Activated T-helper 17 cell treated with anti-CD3 and anti-CD28 coated beads, Interleukin-2, amount 50 U/mL, for 72 hours (primary cell): ENCODE measurements around the gene MROH2A. TPM values are rescaled to one million over a fixed set of nuclear protein-coding genes. Genes with fewer than 3 reads are reported as not detected.
A peak's percentile ranks its signal among the peaks of the same experiment; 100 is the strongest.
"Not testable (repeated sequence)": the region's sequence is repeated elsewhere in the genome, so short reads cannot be mapped to it uniquely, and the experiment has no call there.

Source experiments
- ATAC-seq: fragments of 150-1000 bp; cut with Tn5 transposase; replicated peaks from 2 replicates; pipeline ENCODE4 v1.10.0; 2021; ENCODE audit warnings: mild to moderate bottlenecking, moderate library complexity
- H3K27ac Mint-ChIP-seq: one replicate; pipeline ENCODE4 v1.8.0; 2022; ENCODE audit warnings: mixed read lengths
- H3K27me3 Mint-ChIP-seq: one replicate; pipeline ENCODE4 v1.8.0; 2022; ENCODE audit warnings: mixed read lengths
- H3K36me3 Mint-ChIP-seq: one replicate; pipeline ENCODE4 v1.8.0; 2022; ENCODE audit warnings: low read depth, mild to moderate bottlenecking, mixed read lengths
- H3K4me1 Mint-ChIP-seq: one replicate; pipeline ENCODE4 v1.8.0; 2022; ENCODE audit warnings: mixed read lengths
- H3K4me3 Mint-ChIP-seq: one replicate; pipeline ENCODE4 v1.8.0; 2022; ENCODE audit warnings: mild to moderate bottlenecking, mixed read lengths
- H3K9me3 Mint-ChIP-seq: one replicate; pipeline ENCODE4 v1.8.0; 2022; ENCODE audit warnings: mixed read lengths
- total RNA-seq, 2 donors: library from RNA; stranded (reverse); gene quantifications; one replicate each; pipeline ENCODE4 v1.2.3, GENCODE V29; 2022

The MROH2A gene
- total RNA-seq, 2 donors from 2014 or later, result not detected

DNA sequence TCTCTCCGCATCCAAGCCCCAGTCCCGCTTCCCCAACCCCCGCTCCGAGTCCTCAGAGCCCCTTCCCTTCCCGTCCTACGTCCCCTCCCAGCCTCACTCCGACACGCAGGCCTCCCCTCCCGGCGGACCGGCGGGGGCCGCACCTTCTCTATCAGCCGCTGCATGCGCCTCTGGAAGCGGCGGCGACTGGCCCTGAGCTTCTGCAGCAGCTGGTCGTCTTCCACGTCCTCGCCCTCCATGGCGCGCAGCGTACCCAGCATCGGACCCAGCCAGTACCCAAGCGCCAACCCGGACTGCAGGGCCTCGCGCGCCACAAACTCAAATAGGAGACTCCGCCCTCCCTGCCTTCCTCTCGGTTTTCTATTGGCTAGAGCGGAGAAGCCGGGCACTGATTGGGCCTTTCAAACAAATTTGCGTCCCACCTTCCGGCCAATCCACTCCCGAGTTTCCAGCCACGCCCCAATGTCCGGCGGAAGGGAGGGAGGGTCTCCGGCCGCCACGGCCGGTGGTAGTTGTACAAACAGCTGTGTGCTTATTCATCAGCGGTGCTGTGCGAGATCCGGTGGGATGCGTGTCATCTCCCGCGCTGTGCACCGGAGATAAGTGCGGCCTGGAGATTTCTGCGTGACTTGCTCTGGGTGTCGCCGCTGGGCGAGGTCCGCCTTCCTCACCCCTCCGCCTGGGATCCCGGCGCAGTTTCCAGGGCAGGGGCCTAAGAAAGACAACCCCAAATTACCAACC lies 76.3 kb downstream of the MROH2A start, which contains the start of gene HJURP:
Gene HJURP, minus strand, starts transcription at position 295 of the 741 bp plus-strand sequence. Its CDS starts 35 bp downstream, at position 260.
- Mint-ChIP-seq H3K27me3 (peaks cover 8% of the 10 kb centered on the region), H3K4me3 (peak within 1 kb of the TSS; percentile 94), H3K27ac (peak within 1 kb of the TSS; percentile 96), H3K9me3 (no peaks in the 10 kb centered on the region), H3K4me1 (peaks cover 22% of the 10 kb centered on the region), H3K36me3 (peaks cover 52% of the 10 kb centered on the region)
- ATAC-seq, result peak; percentile 95

DNA sequence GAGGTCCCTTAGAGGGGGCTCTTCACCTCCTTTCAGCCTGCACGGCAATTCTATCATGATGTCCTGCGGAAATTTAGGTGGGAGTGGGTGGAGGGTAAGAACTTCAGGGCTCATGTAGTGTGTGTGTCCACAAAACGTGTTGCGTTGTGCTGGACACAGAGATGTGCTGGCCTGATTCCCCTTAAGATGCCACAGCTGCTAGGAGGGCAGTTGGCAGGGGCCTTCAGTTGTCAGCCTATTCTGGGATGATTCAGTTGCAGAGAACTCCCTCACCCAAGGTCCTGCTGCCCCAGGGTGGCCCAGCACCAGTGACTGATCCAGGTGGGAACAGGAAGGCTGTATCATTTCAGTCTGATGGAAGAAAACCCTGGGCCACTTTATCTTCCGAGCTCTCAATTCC lies 77.2 kb downstream of the MROH2A start:
- Mint-ChIP-seq H3K27ac (no peak overlapping the region), H3K36me3 (peaks cover 43% of the 10 kb centered on the region), H3K27me3 (peaks cover 8% of the 10 kb centered on the region), H3K4me3 (peak overlapping the region; percentile 94), H3K4me1 (peaks cover 22% of the 10 kb centered on the region), H3K9me3 (no peaks in the 10 kb centered on the region)
- no peak for ATAC-seq

DNA sequence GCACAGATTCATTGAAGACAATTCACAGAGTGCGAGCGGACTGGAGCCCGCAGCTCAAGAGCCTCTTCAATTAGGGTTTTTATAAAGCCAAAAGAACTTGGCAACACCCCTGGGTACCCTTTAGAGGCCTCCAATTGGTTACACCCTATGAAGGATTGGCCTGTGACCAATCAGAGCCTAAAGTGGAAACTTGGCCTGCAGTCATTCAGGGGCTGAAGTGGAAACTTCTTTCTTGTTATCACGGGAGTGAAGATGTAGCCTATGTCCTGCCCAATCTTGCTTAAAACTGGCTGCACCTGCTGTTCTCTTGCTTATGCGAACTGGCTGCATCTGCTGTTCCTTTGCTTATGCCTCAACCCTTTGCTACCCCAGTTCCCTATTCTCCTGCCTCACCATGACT lies 78.1 kb downstream of the MROH2A start:
- no peak overlapping the region for H3K27ac Mint-ChIP-seq
- H3K4me3 Mint-ChIP-seq, result peak overlapping the region; percentile 94
- peaks cover 8% of the 10 kb centered on the region for H3K27me3 Mint-ChIP-seq
- no peaks in the 10 kb centered on the region for H3K9me3 Mint-ChIP-seq
- peaks cover 22% of the 10 kb centered on the region for H3K4me1 Mint-ChIP-seq
- ATAC-seq, result no peak
- H3K36me3 Mint-ChIP-seq, result peaks cover 34% of the 10 kb centered on the region

DNA sequence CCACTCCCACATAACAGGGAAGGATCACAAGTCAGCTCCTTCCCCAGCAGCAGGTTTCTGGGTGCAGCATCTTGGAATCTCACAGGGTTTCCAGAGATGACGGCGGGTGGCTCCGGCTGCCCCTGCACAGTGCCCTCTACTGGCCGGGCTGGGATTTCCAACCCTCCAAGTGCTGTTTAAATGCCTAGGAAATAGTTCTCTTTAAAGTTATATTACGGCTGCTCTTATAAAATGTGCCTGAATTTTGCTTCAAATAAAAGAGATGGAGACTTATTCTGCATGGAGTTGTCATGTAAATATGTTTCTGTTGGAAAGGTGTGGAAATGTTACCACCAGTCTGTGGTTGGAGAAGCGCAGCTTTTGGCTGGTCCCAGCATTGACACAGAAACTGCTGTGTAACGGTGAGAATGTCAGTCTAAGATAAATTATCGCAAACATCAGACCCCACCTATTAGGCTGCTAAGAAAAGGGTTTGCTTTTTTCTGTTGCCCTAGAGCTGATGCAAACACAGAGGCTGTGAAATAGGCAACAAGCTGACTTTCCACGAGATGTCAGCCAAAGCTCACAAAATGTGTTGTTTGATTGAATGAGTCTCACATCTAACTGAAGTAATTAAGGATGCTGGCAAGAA lies 79.5 kb downstream of the MROH2A start:
- no peak for ATAC-seq
- Mint-ChIP-seq H3K36me3 (peaks cover 20% of the 10 kb centered on the region), H3K4me1 (peaks cover 18% of the 10 kb centered on the region), H3K9me3 (no peaks in the 10 kb centered on the region), H3K4me3 (no peak overlapping the region), H3K27ac (no peak overlapping the region), H3K27me3 (peaks cover 5% of the 10 kb centered on the region)

DNA sequence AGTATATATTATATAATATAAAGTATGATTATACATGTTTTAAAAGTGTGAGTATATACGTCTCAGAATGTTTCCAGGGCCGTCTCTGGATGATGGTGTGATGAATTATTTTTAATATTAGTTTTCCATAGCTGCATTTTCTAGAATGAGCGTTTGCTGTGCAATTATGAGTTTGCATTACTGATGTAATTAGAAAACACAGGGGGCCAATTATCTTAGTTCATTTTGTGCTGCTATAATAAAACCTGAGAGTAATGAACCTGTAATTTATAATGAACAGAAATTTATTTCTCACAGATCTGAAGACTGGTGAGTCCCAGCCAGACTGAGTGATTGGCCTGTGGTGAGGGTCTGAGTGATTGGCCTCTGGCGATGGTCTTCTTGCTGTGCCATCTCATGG lies 80.2 kb downstream of the MROH2A start:
- H3K4me3 Mint-ChIP-seq, result no peak overlapping the region
- peaks cover 4% of the 10 kb centered on the region for H3K27me3 Mint-ChIP-seq
- H3K4me1 Mint-ChIP-seq, result peaks cover 15% of the 10 kb centered on the region
- H3K27ac Mint-ChIP-seq, result no peak overlapping the region
- no peak for ATAC-seq
- H3K9me3 Mint-ChIP-seq, result no peaks in the 10 kb centered on the region
- peaks cover 13% of the 10 kb centered on the region for H3K36me3 Mint-ChIP-seq

DNA sequence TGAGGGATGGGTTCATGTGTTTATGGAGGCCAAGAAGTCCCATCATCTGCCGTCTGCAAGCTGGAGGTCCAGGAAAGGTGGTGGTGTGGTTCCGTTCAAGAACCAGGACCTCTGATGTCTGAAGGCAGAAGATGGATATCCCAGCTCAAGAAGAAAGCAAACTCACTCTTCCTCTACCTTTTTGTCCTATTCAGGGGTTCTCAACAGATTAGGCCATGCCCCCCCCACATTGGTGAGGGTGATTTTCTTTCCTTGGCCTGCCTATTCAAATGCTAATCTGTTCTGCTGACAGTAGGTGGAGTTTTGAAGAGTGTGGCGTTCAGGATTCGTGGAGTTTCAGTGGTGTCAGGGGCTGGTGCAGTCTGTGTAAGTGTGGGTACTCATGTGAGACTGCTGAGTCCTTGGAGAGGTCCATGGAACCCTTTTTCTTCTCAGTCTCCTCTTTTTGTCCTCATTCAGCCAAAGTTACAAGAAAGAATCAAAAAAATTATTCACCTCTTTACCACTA lies 84.2 kb downstream of the MROH2A start:
- H3K27me3 Mint-ChIP-seq, result no peaks in the 10 kb centered on the region
- H3K27ac Mint-ChIP-seq, result no peak overlapping the region
- H3K4me3 Mint-ChIP-seq, result no peak overlapping the region
- no peaks in the 10 kb centered on the region for H3K4me1 Mint-ChIP-seq
- H3K9me3 Mint-ChIP-seq, result no peaks in the 10 kb centered on the region
- ATAC-seq, result no peak
- peaks cover 5% of the 10 kb centered on the region for H3K36me3 Mint-ChIP-seq

DNA sequence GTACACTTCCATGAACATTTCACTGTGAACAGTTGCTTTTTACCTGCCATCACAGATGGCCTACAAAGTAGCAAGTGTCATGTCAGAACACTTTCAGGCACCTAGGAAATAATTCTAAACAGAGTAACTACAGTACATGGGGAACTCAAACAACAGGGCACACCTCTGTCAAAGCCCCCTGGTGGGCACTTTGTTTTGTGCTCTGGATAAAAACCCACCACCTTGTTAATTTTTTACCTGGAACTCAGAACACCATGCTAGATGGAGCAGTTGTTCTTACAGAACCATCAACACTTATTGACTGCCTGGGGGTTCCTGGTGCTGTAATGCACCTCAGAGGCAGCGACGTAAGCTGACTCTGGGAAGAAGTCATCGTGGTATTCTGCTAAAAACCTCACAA lies 87.7 kb downstream of the MROH2A start:
- Mint-ChIP-seq H3K9me3 (peaks cover 5% of the 10 kb centered on the region), H3K27me3 (peaks cover 10% of the 10 kb centered on the region), H3K36me3 (peaks cover 14% of the 10 kb centered on the region), H3K4me3 (no peak overlapping the region), H3K4me1 (peaks cover 5% of the 10 kb centered on the region), H3K27ac (no peak overlapping the region)
- no peak for ATAC-seq

DNA sequence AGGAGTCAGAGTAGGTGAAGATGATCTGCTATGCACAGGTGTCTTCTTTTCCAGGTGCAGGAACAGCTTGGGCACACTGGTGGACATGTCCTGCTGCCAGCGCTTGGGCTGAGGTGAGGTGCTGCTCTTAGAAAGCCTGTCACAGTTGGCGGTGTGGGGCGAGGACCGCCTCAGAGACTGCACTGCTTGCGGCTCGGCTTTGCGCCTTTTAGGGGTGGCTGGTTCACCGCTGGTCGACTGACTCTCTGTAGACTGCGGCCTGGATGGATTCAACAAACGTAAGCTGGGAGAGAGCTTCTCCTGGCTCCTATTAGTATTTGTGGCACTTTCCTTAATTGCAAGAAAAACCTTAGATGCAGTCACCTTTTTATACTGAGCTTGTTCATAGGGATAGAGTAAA lies 88.3 kb downstream of the MROH2A start:
- H3K27me3 Mint-ChIP-seq, result peaks cover 15% of the 10 kb centered on the region
- H3K27ac Mint-ChIP-seq, result no peak overlapping the region
- peaks cover 5% of the 10 kb centered on the region for H3K4me1 Mint-ChIP-seq
- ATAC-seq, result no peak
- no peak overlapping the region for H3K4me3 Mint-ChIP-seq
- peaks cover 14% of the 10 kb centered on the region for H3K36me3 Mint-ChIP-seq
- peaks cover 5% of the 10 kb centered on the region for H3K9me3 Mint-ChIP-seq

DNA sequence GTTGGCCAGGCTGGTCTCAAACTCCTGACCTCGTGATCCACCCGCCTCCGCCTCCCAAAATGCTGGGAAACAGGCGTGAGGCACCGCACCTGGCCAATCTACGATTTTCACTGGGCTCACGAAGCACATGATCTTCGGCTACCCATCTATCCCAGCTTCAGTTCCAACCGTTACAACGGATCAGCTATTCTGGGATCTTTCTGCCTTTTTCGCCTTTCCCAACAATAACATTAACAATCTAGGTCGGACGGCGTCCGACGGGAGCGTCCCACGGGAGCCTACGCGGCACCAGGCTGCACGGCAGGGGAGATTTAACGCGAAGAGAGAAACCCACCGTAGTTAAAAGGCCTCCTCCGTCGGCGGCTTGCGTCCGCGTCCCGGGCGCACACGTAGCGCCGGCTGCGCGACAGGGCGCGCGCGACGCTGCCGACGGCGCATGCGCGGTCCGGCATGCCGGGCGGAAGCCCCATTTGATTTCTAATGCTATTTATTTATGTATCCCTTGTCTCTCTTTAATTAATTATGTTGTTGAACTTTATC lies 89.9 kb downstream of the MROH2A start, which contains the start of gene MSL3B:
Gene MSL3B, minus strand, starts transcription at position 394 of the 540 bp plus-strand sequence.
- peak within 1 kb of the TSS; percentile 87 for H3K4me3 Mint-ChIP-seq
- H3K9me3 Mint-ChIP-seq, result peaks cover 5% of the 10 kb centered on the region
- peaks cover 14% of the 10 kb centered on the region for H3K36me3 Mint-ChIP-seq
- peak within 1 kb of the TSS; percentile 83 for H3K27ac Mint-ChIP-seq
- peak; percentile 78 for ATAC-seq
- H3K27me3 Mint-ChIP-seq, result peaks cover 25% of the 10 kb centered on the region
- peaks cover 5% of the 10 kb centered on the region for H3K4me1 Mint-ChIP-seq

DNA sequence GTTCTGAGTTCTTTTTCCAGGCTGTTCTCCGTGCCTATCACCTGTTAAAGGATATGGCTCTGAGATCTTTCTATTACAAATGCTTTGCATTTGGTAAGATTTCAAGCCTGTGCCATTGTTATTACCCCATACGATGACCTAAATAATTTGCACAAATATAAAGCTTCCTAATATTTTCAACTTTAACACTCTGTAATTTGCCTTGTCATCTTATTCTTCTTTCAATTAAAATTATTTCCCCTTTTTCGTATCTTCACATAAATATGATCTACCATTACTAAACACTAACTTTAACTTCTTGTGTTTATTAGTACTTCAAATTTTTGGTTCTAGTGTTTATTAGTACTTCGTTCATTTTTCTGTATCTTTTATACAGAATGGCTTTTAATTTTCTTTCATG lies 93.3 kb downstream of the MROH2A start:
- ATAC-seq, result no peak
- H3K27me3 Mint-ChIP-seq, result peaks cover 37% of the 10 kb centered on the region
- no peak overlapping the region for H3K27ac Mint-ChIP-seq
- peaks cover 5% of the 10 kb centered on the region for H3K4me1 Mint-ChIP-seq
- H3K36me3 Mint-ChIP-seq, result peaks cover 14% of the 10 kb centered on the region
- H3K4me3 Mint-ChIP-seq, result no peak overlapping the region
- peaks cover 5% of the 10 kb centered on the region for H3K9me3 Mint-ChIP-seq

DNA sequence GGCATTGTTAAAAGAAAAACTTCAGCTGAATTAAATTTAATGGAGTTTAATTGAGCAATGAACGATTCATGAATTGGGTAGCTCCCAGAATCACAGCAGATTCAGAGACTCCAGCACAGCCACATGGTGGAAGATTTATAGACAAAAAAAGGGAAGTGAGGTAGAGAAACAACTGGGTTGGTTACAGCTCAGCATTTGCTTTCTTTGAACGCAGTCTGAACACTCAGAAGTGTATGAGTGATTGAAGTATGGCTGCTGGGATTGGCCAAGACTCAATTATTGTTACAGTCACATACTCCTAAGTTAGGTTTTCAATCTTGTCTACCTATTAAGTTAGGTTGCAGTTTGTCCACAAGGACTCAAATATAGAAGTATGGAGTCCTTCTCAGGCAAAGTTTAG lies 94.0 kb downstream of the MROH2A start:
- not testable (repeated sequence) for H3K4me1 Mint-ChIP-seq, H3K9me3 Mint-ChIP-seq, H3K4me3 Mint-ChIP-seq, H3K27ac Mint-ChIP-seq, ATAC-seq
- Mint-ChIP-seq H3K36me3 (peaks cover 11% of the 10 kb centered on the region), H3K27me3 (peaks cover 38% of the 10 kb centered on the region)

DNA sequence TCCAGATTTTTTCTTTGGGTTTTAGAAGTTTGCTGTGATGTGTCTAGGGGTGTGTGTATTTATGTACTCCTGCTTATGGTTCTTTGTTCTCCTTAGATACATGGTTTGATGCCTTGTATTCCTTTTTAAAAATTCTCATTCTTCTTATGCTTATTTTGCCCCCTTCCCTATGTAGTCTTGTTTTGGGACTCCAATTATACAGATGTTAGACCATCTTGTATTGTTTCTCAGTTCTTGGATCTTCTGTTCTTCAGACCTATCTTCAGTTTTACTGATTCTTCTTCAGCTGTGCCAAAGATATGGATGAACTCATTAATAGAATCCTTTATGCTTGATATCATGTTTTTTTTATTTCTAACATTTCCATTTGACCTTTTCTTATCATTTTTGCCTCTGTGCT lies 104.2 kb downstream of the MROH2A start:
- Mint-ChIP-seq H3K27me3 (peaks cover 41% of the 10 kb centered on the region), H3K9me3 (peaks cover 25% of the 10 kb centered on the region), H3K4me1 (no peaks in the 10 kb centered on the region), H3K36me3 (no peaks in the 10 kb centered on the region), H3K4me3 (no peak overlapping the region), H3K27ac (no peak overlapping the region)
- ATAC-seq, result no peak
